NB4 (cell line): Measurements from ENCODE around the gene GBX2.

Experiments
- MAX ChIP-seq: IDR thresholded peaks from 2 replicates; pipeline ENCODE4 v1.6.1; 2011; ENCODE audit warnings: low read depth, low read length
- MYC ChIP-seq: IDR thresholded peaks from 2 replicates; pipeline ENCODE4 v1.6.1; 2011; ENCODE audit warnings: low read depth, low read length
- POLR2A ChIP-seq: IDR thresholded peaks from 2 replicates; pipeline ENCODE4 v1.6.1; 2011; ENCODE audit warnings: mild to moderate bottlenecking; ENCODE audit not compliant: insufficient read length; ENCODE audit errors: extremely low read depth
- TF ChIP-seq, protein P1 (sequence below): IDR thresholded peaks from one replicate; pipeline ENCODE4 v1.5.1; 2012; ENCODE audit warnings: low read depth, low read length

- TF ChIP-seq, protein P1, sequence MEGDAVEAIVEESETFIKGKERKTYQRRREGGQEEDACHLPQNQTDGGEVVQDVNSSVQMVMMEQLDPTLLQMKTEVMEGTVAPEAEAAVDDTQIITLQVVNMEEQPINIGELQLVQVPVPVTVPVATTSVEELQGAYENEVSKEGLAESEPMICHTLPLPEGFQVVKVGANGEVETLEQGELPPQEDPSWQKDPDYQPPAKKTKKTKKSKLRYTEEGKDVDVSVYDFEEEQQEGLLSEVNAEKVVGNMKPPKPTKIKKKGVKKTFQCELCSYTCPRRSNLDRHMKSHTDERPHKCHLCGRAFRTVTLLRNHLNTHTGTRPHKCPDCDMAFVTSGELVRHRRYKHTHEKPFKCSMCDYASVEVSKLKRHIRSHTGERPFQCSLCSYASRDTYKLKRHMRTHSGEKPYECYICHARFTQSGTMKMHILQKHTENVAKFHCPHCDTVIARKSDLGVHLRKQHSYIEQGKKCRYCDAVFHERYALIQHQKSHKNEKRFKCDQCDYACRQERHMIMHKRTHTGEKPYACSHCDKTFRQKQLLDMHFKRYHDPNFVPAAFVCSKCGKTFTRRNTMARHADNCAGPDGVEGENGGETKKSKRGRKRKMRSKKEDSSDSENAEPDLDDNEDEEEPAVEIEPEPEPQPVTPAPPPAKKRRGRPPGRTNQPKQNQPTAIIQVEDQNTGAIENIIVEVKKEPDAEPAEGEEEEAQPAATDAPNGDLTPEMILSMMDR: no peak
- no peak for TF ChIP-seq POLR2A
- no peak for TF ChIP-seq MYC
- TF ChIP-seq MAX: no peak
Measured at GRCh38 chr2:236122236-236122635, 46.0 kb downstream of the GBX2 start.
